ENCODE results near the gene PPP1R37. TPM values are rescaled to one million over a fixed set of nuclear protein-coding genes. Genes with fewer than 3 reads are reported as not detected.

PPP1R37 gene
- 43.9 and 46.2 TPM in 2 replicates for total RNA-seq (2014; rRNA removed)
- polyA plus RNA-seq (2012), result 22.2 TPM

- DNase-seq (ENCODE audit: low read depth), result peak; percentile 98
Measured at GRCh38 chr19:45092747-45093678, at the start of gene PPP1R37. TSS of gene PPP1R37 (plus strand) at chr19:45093179. CDS start at chr19:45093326, 147 bp downstream.

GRCh38 chr19:45045671-45046353 is 47.2 kb upstream of the PPP1R37 start:
- no peak for DNase-seq (ENCODE audit: low read depth)

DNA sequence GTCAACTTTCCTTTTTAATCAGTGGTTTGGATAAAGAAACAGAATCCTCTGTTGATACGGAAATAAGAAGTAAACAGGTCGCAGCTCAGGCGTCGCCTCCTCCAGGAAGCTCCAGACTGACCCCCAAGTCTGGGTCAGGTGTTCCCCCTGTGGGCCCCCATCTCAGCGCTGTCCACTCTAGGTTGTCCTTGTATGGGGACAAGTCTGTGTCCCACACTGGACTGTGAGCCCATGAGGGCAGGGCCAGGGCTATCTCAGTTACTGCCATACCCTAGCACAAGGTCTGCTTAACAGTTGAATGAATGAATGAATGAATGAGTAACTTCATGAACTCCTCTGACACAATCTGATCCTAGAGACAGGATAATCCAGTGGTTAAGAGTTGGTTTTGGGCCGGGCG is 46.6 kb upstream of the PPP1R37 start:
- DNase-seq (ENCODE audit: low read depth), result no peak

- no peak for DNase-seq (ENCODE audit: low read depth)
Measured at GRCh38 chr19:45047188-45047797, 45.7 kb upstream of the PPP1R37 start.

DNA sequence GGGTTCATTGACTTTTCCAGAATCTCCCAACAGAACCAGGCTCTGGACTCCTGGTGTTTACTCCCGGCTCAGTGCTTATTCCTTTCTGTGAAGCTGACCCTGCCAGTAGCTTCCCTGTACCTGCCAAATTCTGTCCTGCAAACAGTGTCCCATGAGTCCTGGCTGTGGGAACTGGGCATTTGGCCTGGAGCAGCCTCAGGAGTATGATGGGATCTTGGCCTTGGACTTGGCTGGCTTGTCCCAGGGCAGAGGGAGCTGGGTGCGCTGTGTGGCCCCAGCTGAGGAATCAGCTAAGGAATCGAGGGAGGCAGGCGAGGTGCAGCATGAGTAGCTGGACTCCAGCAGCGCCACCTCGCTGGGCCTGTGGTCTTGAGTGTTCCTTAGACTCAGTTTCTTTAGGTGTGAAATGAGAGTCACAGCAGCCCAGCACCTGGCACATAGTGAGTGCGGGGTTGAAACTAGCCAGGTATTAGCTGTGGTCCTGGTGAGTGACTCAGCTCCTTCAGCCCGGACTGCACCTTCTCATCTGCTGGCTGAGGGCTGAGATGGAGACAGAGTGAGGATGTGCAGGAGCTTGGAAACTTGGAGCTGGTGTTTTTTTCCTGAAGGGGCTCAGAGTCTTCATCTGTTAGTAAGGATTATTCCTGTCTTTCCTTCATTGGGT is 43.8 kb upstream of the PPP1R37 start:
- DNase-seq (ENCODE audit: low read depth), result no peak

- DNase-seq (ENCODE audit: low read depth), result peak; percentile 28
Measured at GRCh38 chr19:45050036-45050435, 42.9 kb upstream of the PPP1R37 start.

DNA sequence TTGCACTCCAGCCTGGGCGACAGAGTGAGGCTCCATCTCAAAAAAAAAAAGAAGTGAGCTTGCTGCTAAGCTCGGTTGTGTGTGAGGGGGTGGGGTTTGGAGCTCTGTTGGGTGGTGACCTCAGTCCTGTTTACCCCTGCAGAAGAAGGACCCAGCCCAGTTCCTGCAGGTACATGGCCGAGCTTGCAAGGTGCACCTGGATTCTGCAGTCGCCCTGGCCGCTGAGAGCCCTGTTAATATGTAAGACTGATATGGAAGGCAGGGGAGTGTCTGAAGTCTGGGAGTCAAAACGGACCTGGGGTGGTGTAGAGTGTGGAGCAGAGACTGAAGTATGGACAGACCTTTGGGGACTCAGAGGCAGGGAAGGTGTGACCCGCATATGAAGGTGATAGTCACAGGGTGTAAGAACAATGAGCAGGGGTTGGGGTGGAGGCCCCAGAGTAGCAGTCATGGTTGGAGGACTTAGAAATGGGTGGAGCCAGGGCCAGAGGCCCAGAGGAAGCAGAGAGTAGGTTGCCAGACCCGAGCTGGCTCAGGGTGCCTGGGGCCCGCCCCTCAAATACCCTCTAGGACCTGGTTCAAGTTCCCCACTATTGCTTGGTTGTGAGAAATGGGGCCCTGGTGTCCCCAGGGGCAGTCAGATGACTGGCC is 40.9 kb upstream of the PPP1R37 start:
- DNase-seq (ENCODE audit: low read depth), result no peak

DNA sequence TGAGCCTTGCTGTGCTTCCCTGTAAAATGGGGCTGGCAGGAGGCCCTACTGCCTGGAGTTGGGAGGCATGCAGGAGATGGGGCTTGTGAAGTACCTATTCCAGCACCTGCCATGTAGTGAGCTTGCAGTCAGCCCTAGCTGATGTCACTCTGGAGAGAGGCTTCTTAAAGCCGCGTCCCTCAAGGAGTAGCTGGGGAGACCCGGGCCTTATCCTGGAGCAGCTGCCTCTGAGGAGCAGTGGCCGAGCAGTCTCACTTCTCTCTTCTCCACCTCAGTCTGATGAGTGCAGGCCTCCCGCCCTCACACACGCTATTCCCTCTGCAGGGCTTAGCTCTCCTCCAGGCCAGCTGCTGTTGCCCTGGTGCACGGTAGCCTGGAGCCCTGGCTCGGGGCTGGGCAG is 36.1 kb upstream of the PPP1R37 start:
- DNase-seq (ENCODE audit: low read depth), result no peak

DNA sequence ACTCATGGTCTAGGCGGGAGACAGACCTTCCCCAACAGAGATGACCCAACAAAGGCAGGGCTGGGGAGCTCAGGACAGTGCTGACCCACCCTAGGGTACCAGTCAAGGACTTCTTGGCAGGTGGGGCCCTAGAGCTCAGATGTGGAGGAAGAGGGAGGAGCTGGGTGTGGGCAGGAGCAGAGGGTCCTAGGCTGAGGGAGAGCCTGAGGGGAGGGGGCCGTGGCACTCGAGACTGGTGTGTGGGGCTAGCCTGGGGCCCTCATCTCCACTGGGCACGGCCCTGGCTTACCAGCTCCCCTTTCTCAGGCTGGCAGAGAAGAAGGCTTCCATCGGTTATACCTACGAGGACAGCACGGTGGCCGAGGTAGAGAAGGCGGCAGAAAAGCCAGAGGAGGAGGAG is 35.5 kb upstream of the PPP1R37 start:
- no peak for DNase-seq (ENCODE audit: low read depth)

GRCh38 chr19:45058622-45059159 is 34.3 kb upstream of the PPP1R37 start:
- no peak for DNase-seq (ENCODE audit: low read depth)

GRCh38 chr19:45059258-45059965 is 33.6 kb upstream of the PPP1R37 start:
- peak; percentile 73 for DNase-seq (ENCODE audit: low read depth)

GRCh38 chr19:45061965-45062364 is 31.0 kb upstream of the PPP1R37 start:
- DNase-seq (ENCODE audit: low read depth), result no peak

DNA sequence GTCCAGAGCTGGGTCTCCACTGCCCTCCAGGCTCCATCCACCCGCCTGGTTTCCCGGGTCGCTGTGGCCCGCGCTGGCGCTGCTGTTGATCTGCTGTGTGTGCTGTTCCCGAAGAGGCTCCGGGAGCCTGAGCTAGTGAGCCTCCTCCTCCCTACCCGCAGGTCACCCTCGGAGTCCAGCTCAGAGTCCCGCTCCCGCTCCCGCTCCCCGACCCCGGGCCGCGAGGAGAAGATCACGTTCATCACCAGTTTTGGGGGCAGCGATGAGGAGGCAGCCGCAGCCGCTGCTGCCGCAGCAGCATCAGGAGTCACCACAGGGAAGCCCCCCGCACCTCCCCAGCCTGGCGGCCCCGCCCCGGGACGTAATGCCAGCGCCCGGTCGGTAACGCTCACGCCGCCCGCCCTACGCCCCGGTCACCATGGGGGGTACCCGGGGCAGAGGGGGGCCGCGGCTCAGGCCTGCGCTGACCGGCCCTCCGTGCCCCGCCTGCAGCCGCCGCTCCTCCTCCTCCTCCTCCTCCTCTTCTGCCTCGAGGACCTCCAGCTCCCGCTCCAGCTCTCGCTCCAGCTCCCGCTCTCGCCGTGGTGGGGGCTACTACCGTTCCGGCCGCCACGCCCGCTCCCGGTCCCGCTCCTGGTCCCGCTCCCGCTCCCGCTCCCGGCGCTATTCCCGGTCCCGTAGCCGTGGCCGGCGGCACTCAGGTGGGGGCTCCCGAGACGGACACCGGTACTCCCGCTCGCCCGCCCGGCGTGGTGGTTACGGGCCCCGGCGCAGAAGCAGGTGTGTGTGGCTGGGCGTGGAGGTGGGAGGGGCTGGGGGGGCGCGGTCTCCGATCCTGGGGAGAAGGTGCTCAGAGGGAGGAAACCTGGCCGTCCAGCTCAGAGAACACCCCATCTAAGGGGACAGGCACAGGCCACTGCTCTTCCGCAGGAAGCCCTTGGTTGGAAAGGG is 28.9 kb upstream of the PPP1R37 start:
- DNase-seq (ENCODE audit: low read depth), result no peak

DNA sequence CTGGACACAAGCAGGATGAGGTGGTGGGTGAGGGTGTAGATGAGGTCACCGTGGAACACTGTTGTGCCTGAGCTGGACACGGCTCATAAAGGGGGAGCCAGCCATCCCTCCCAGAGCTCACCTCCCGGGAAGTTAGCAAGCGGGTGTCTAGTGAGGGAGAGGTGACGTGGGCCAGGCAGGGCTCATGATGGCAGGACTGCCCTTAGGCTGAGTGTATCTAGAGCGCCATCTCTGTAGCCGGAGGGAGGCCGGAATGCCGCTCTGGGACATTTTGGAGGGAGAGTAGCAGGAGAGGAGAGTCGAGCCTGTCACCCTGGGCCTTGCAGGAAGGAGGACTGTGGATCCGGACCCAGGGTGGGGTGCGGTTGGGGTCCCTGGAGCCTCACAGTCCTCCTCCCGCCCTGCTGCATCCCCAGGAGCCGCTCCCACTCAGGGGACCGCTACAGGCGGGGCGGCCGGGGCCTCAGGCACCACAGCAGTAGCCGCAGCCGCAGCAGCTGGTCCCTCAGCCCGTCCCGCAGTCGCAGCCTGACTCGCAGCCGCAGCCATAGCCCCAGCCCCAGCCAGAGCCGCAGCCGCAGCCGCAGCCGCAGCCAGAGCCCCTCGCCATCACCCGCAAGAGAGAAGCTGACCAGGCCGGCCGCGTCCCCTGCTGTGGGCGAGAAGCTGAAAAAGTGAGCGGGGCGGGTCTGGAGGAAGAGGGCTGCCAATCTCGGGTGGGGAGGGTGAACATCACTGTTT is 25.9 kb upstream of the PPP1R37 start:
- no peak for DNase-seq (ENCODE audit: low read depth)

DNA sequence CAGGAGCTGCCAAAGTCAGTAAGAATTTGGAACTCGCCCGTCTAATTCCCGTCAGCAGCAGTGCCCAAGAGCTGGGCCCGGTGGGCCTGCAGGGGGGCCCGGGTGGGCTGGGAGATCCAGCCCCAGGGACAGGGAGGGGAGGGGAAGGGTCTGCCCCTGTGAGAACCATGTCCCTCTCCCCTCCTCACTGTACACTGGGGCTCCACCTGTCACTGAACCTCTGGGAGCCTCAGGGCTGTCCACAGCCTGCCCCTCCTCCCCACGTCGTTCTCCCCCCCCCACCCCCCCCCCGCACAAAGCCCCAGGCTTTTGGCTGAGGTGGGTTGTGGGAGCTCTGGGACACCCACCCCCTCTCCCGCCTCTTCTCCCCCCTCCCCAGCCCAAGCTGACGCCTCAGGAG is 24.9 kb upstream of the PPP1R37 start:
- no peak for DNase-seq (ENCODE audit: low read depth)

DNA sequence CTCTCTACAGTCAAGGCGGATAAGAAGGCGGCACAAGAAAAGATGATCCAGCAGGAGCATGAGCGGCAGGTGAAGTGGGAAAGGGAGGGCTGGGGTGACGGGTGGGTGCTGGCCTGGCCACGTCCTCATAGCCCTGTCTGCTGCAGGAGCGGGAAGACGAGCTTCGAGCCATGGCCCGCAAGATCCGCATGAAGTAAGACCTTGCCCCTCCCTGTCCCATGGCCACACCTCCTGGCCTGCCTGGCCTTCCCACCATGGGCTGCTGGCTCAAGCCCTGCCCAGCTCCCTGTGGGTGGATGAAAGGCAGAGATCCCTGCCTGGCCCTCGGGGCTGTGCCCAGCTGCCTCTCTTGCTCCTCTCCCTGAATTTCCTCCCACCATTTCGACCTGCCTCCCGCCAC is 23.9 kb upstream of the PPP1R37 start:
- no peak for DNase-seq (ENCODE audit: low read depth)

GRCh38 chr19:45070214-45070613 is 22.8 kb upstream of the PPP1R37 start:
- no peak for DNase-seq (ENCODE audit: low read depth)

DNA sequence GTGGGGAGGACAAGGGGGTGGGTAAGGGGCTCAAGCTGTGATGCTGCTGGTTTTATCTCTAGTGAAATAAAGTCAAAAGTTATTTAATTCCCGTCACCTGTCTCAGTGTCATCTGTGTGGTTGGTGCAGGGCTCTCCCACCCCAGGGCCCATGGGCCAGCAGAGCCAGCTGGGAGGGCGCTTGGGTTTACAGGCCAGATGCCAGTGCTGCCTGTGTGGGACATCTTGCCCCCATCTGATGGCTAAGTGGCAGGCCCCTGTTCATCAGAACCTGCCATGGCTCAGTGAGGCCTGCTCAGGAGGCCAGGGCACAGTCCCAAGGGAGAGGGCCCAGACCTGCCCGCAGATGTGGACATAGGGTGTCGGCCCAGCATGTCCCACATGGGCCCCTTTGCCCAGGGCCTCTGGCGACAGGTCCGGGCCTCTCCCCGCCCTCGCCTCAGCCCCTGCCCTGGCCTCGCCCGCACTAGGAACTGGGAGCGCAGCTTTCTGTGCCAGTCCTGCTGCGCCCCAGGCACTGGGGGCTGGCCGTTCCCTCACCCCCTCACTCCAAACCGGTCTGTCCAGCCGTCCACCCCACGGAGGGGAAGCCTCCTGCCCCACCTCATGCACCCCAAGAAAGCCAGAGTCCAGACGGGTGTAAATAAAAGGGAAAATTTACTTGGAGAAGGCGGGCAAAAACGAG is 22.0 kb upstream of the PPP1R37 start:
- DNase-seq (ENCODE audit: low read depth), result no peak

Data from LHCN-M2 (cell line).